H9 (cell line): Measurements from ENCODE around the gene SCUBE2. TPM values are rescaled to one million over a fixed set of nuclear protein-coding genes. Genes with fewer than 3 reads are reported as not detected.
A peak's percentile ranks its signal among the peaks of the same experiment; 100 is the strongest.
"Not testable (repeated sequence)": the region's sequence is repeated elsewhere in the genome, so short reads cannot be mapped to it uniquely, and the experiment has no call there.

ENCODE experiments used
- DNase-seq: peaks from one replicate; pipeline ENCODE4 v3.0.0-alpha.2; 2017
- H2AFZ ChIP-seq: one replicate; pipeline ENCODE4 v1.6.1; 2013; ENCODE audit warnings: mild to moderate bottlenecking, low read length, control low read depth, moderate library complexity
- H2AK5ac ChIP-seq: 2 replicates; pipeline ENCODE4 v1.6.1; 2013; ENCODE audit warnings: low read length, control low read depth, mixed read lengths; ENCODE audit not compliant: insufficient read length
- H2BK120ac ChIP-seq: one replicate; pipeline ENCODE4 v1.6.1; 2013; ENCODE audit warnings: low read depth, mild to moderate bottlenecking, low read length, control low read depth, inconsistent platforms; ENCODE audit not compliant: poor library complexity, severe bottlenecking
- H2BK12ac ChIP-seq: 2 replicates; pipeline ENCODE4 v1.6.1; 2013; ENCODE audit warnings: low read length, control low read depth, mixed read lengths, low read depth; ENCODE audit not compliant: insufficient read length
- H2BK15ac ChIP-seq: 2 replicates; pipeline ENCODE4 v1.6.1; 2013; ENCODE audit warnings: low read depth, low read length, control low read depth
- H2BK20ac ChIP-seq: one replicate; pipeline ENCODE4 v1.6.1; 2013; ENCODE audit warnings: low read depth, mild to moderate bottlenecking, low read length, control low read depth, inconsistent platforms; ENCODE audit not compliant: poor library complexity, severe bottlenecking
- H2BK5ac ChIP-seq: 2 replicates; pipeline ENCODE4 v1.6.1; 2013; ENCODE audit warnings: low read length, control low read depth, mixed read lengths; ENCODE audit not compliant: insufficient read length
- H3K14ac ChIP-seq: 2 replicates; pipeline ENCODE4 v1.6.1; 2013; ENCODE audit warnings: low read length, control low read depth; ENCODE audit not compliant: insufficient read depth
- H3K18ac ChIP-seq: 2 replicates; pipeline ENCODE4 v1.6.1; 2013; ENCODE audit warnings: low read depth, mild to moderate bottlenecking, mixed read lengths, low read length, control low read depth; ENCODE audit not compliant: insufficient read length
- H3K23ac ChIP-seq: 2 replicates; pipeline ENCODE4 v1.6.1; 2013; ENCODE audit warnings: low read length, control low read depth, mixed read lengths, low read depth; ENCODE audit not compliant: insufficient read length
- H3K23me2 ChIP-seq: 2 replicates; pipeline ENCODE4 v1.6.1; 2013; ENCODE audit warnings: low read depth, mild to moderate bottlenecking, mixed read lengths, low read length, control low read depth; ENCODE audit not compliant: insufficient read length, poor library complexity, severe bottlenecking
- H3K27ac ChIP-seq: 2 replicates; pipeline ENCODE4 v1.5.1; 2013; ENCODE audit warnings: low read length, control low read depth, mixed read lengths, low read depth; ENCODE audit not compliant: insufficient read length
- H3K27me3 ChIP-seq: 2 replicates; pipeline ENCODE4 v1.6.1; 2013; ENCODE audit warnings: low read length, control low read depth, inconsistent platforms; ENCODE audit not compliant: insufficient read depth
- H3K4ac ChIP-seq: 2 replicates; pipeline ENCODE4 v1.6.1; 2013; ENCODE audit warnings: low read depth, mild to moderate bottlenecking, control low read depth, inconsistent platforms, low read length, moderate library complexity
- H3K4me1 ChIP-seq: 2 replicates; pipeline ENCODE4 v1.6.1; 2013; ENCODE audit warnings: low read length, control low read depth, inconsistent platforms; ENCODE audit not compliant: insufficient read depth
- H3K4me2 ChIP-seq: 2 replicates; pipeline ENCODE4 v1.6.1; 2013; ENCODE audit warnings: low read length, control low read depth, mixed read lengths; ENCODE audit not compliant: insufficient read length, insufficient read depth
- H3K56ac ChIP-seq: 2 replicates; pipeline ENCODE4 v1.6.1; 2013; ENCODE audit warnings: low read depth, mild to moderate bottlenecking, mixed read lengths, low read length, control low read depth; ENCODE audit not compliant: insufficient read length
- H3K79me1 ChIP-seq: 2 replicates; pipeline ENCODE4 v1.6.1; 2013; ENCODE audit warnings: low read depth, mild to moderate bottlenecking, moderate library complexity, low read length, control low read depth, inconsistent platforms; ENCODE audit not compliant: insufficient read depth, poor library complexity, severe bottlenecking
- H3K79me2 ChIP-seq: 2 replicates; pipeline ENCODE4 v1.6.1; 2013; ENCODE audit warnings: low read length, control low read depth, inconsistent platforms; ENCODE audit not compliant: insufficient read depth
- H3K9ac ChIP-seq: 2 replicates; pipeline ENCODE4 v1.6.1; 2013; ENCODE audit warnings: low read length, control low read depth, mixed read lengths; ENCODE audit not compliant: insufficient read length; ENCODE audit errors: extremely low read depth
- H3K9me3 ChIP-seq: one replicate; pipeline ENCODE4 v1.6.1; 2013; ENCODE audit warnings: low read depth, low read length, inconsistent platforms; ENCODE audit not compliant: control insufficient read depth
- H3T11ph ChIP-seq: one replicate; pipeline ENCODE4 v1.6.1; 2013; ENCODE audit warnings: mild to moderate bottlenecking, low read length, control low read depth, inconsistent platforms
- H4K20me1 ChIP-seq: one replicate; pipeline ENCODE4 v1.6.1; 2013; ENCODE audit not compliant: control insufficient read depth, insufficient read length, insufficient read depth
- H4K5ac ChIP-seq: 2 replicates; pipeline ENCODE4 v1.6.1; 2013; ENCODE audit warnings: low read depth, mild to moderate bottlenecking, mixed read lengths, low read length, control low read depth; ENCODE audit not compliant: insufficient read length
- H4K8ac ChIP-seq: replicated peaks from 2 replicates; pipeline ENCODE4 v1.6.1; 2013; ENCODE audit warnings: low read length, control low read depth, mixed read lengths, low read depth; ENCODE audit not compliant: insufficient read length
- H4K91ac ChIP-seq: 2 replicates; pipeline ENCODE4 v1.6.1; 2013; ENCODE audit warnings: low read depth, mild to moderate bottlenecking, moderate library complexity, mixed read lengths, low read length, control low read depth; ENCODE audit not compliant: insufficient read length
- H3K27ac Mint-ChIP-seq, 3 experiments: 2 replicates in 2 of 3; 3 replicates in 1 of 3; pipeline ENCODE4 v1.8.0; 2020 to 2021; ENCODE audit warnings: mixed read lengths in 3 of 3, mild to moderate bottlenecking in 1 of 3, moderate library complexity in 1 of 3
- H3K27me3 Mint-ChIP-seq: 2 replicates; pipeline ENCODE4 v1.8.0; 2021; ENCODE audit warnings: low read depth, mild to moderate bottlenecking, moderate library complexity, mixed read lengths
- H3K36me3 Mint-ChIP-seq, 3 experiments: 2 replicates in 2 of 3; 3 replicates in 1 of 3; pipeline ENCODE4 v1.8.0; 2020 to 2021; ENCODE audit warnings: low read depth in 3 of 3, mixed read lengths in 3 of 3; ENCODE audit not compliant: insufficient read depth in 1 of 3
- H3K4me1 Mint-ChIP-seq, 2 experiments: 2 replicates each; pipeline ENCODE4 v1.8.0; 2020; ENCODE audit warnings: mixed read lengths in 2 of 2
- H3K4me3 Mint-ChIP-seq, 2 experiments: 2 replicates in 1 of 2; 3 replicates in 1 of 2; pipeline ENCODE4 v1.8.0; 2020 to 2021; ENCODE audit warnings: mild to moderate bottlenecking in 2 of 2, mixed read lengths in 2 of 2, moderate library complexity in 1 of 2
- H3K9me3 Mint-ChIP-seq, 2 experiments: 2 replicates in 1 of 2; 3 replicates in 1 of 2; pipeline ENCODE4 v1.8.0; 2020; ENCODE audit warnings: mild to moderate bottlenecking in 2 of 2, mixed read lengths in 2 of 2, moderate library complexity in 1 of 2
- WGBS: extraction: QIAGEN DNeasy Blood & Tissue Kit; methylation state at CpG from one replicate; pipeline ENCODE4 v1.1.7; 2013; ENCODE audit warnings: missing lambda C conversion rate, low lambda C conversion rate, mixed read lengths; ENCODE audit not compliant: insufficient read length; ENCODE audit errors: extremely low coverage; 5-methylcytosine and 5-hydroxymethylcytosine counted together
- total RNA-seq: library from RNA; stranded (reverse); gene quantifications from 2 replicates; pipeline ENCODE4 v1.2.1, GENCODE V29; 2021

The SCUBE2 gene
- total RNA-seq, 1 experiment from 2014 or later, result 1.6 TPM

DNA sequence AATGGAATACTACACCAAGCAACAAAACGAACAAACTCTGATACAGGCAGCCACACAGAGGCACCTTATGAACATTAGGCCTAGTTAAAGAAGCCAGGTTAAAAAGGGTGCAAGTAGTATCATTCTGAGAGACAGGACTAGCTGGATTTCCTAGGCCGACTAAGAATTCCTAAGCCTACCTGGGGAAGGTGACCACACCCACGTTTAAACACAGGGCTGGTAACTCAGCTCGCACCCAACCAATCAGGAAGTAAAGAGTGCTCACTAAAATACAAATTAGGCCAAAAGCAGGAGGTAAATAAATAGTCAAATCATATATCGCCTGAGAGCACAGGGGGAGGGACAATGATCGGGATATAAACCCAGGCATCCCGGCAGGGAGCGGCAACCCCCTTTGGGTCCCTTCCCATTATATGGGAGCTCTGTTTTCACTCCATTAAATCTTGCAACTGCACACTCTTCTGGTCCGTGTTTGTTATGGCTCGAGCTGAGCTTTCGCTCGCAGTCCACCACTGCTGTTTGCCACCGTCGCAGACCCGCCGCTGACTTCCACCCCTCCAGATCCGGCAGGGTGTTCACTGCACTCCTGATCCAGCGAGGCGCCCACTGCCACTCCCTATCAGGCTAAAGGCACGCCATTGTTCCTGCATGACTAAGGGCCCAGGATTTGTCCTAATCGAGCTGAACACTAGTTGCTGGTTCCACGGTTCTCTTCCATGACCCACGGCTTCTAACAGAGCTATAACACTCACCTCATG lies 6.0 kb upstream of the SCUBE2 start:
- H4K20me1 ChIP-seq, H3K27me3 ChIP-seq, H3K9me3 Mint-ChIP-seq, H4K5ac ChIP-seq, DNase-seq, H3K27ac ChIP-seq, H3K18ac ChIP-seq, H2BK120ac ChIP-seq, H3K9me3 ChIP-seq, H3T11ph ChIP-seq, H3K4me1 ChIP-seq, H3K9ac ChIP-seq, H2AK5ac ChIP-seq, H2BK5ac ChIP-seq, H3K4me2 ChIP-seq, H3K23ac ChIP-seq, H3K79me1 ChIP-seq, H4K8ac ChIP-seq, H3K4ac ChIP-seq, H3K23me2 ChIP-seq, H2BK20ac ChIP-seq, H4K91ac ChIP-seq, H3K79me2 ChIP-seq, H2BK15ac ChIP-seq, H2AFZ ChIP-seq, H3K14ac ChIP-seq, H3K36me3 Mint-ChIP-seq, H2BK12ac ChIP-seq, H3K4me3 Mint-ChIP-seq, H3K56ac ChIP-seq: not testable (repeated sequence)
- H3K27ac Mint-ChIP-seq, result peak overlapping the region in 1 of 3 experiments; percentile 29; a peak in 1 of 7 replicates
- H3K27me3 Mint-ChIP-seq, result peaks cover 15% of the 10 kb centered on the region
- peaks cover 6 to 11% of the 10 kb centered on the region in 2 experiments for H3K4me1 Mint-ChIP-seq
- WGBS, result no CpG with 5 or more reads among the region's 23 CpGs
